Measurements from ENCODE around the gene COL4A1. TPM values are rescaled to one million over a fixed set of nuclear protein-coding genes. Genes with fewer than 3 reads are reported as not detected.

COL4A1 gene
- total RNA-seq, 1 experiment from 2014 or later, result 4.8 TPM

GRCh38 chr13:110310541-110311442 is 3.8 kb upstream of the COL4A1 start:
- Histone ChIP-seq H3K36me3 (ENCODE audit: control insufficient read depth, insufficient read depth, low read length) (no peaks in the 10 kb centered on the region), H3K27me3 (replicated peaks; ENCODE audit: control insufficient read depth, insufficient read depth, low read length) (no peaks in the 10 kb centered on the region), H3K9me3 (no peaks in the 10 kb centered on the region), H3K4me1 (peaks cover 64% of the 10 kb centered on the region), H3K4me3 (ENCODE audit: low read depth, low read length) (no peak overlapping the region)
- intact Hi-C loops (cut with micrococcal nuclease; ENCODE audit: unreplicated experiment), result loop anchor here (10.0 kb wide), 1 partner anchor 604 kb away; the partner anchor contains the start of gene ANKRD10
- Mint-ChIP-seq H3K27me3 (ENCODE audit: insufficient read depth, unreplicated experiment) (no peaks in the 10 kb centered on the region), H3K4me3 (ENCODE audit: unreplicated experiment) (no peak overlapping the region), H3K9me3 (ENCODE audit: unreplicated experiment) (no peaks in the 10 kb centered on the region), H3K36me3 (ENCODE audit: insufficient read depth, unreplicated experiment) (peaks cover 11% of the 10 kb centered on the region), H3K27ac (ENCODE audit: unreplicated experiment) (peak overlapping the region; percentile 76), H3K4me1 (ENCODE audit: low read depth, unreplicated experiment) (peaks cover 27% of the 10 kb centered on the region)
- POLR2A ChIA-PET, result no interaction called here
- CTCF ChIA-PET, result no interaction called here
- no TSS peak for BruUV-seq (replicated peaks)
- TF ChIP-seq, protein P1, sequence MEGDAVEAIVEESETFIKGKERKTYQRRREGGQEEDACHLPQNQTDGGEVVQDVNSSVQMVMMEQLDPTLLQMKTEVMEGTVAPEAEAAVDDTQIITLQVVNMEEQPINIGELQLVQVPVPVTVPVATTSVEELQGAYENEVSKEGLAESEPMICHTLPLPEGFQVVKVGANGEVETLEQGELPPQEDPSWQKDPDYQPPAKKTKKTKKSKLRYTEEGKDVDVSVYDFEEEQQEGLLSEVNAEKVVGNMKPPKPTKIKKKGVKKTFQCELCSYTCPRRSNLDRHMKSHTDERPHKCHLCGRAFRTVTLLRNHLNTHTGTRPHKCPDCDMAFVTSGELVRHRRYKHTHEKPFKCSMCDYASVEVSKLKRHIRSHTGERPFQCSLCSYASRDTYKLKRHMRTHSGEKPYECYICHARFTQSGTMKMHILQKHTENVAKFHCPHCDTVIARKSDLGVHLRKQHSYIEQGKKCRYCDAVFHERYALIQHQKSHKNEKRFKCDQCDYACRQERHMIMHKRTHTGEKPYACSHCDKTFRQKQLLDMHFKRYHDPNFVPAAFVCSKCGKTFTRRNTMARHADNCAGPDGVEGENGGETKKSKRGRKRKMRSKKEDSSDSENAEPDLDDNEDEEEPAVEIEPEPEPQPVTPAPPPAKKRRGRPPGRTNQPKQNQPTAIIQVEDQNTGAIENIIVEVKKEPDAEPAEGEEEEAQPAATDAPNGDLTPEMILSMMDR (IDR thresholded peaks at IDR 0.05; ENCODE audit: insufficient read depth in 1 of 2, low read depth in 1 of 2, low read length in 1 of 2, severe bottlenecking in 1 of 2, unreplicated experiment in 1 of 2), result no peak
- DNase-seq, result peak in 1 of 2 experiments; percentile 19

DNA sequence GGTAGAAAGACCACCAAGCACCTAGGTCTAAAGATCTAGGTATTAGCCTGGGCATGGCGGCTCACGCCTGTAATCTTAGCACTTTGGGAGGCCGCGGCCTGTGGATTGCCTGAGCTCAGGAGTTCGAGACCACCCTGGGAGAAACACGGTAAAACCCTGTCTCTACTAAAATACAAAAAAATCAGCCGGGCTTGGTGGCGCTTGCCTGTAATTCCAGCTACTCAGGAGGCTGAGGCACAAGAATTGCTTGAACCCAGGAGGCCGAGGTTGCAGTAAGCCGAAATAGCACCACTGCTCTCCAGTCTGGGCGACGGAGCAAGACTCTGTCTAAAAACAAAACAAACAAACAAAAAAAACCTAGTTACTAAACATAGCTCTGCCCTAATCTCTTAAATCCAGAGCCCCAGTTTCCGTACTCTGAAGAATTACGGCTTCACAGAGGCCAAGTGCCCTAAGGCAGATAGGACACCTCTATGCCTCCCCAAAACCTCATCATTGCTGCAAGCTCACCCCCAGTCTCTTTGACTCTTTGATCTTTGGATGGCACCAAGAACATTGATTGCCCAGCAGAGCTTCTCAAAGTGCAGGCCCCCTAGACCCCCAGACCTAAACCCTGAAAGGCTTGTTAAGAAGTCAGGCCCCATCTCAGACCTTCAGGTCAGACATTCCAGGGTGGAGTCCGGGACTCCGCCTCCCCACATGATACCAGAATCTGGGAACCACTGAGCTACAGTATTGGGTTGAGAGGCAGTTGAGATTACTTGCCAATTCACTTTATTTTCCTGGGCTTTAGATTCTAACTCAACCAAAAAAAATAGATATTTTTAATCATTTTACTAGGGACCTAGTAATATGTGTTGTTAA is 2.9 kb upstream of the COL4A1 start:
- CTCF ChIA-PET, result no interaction called here
- peak overlapping the region; percentile 76 for H3K27ac Mint-ChIP-seq (ENCODE audit: unreplicated experiment)

More for the DNA sequence above, 2.9 kb upstream of the COL4A1 start:
- Histone ChIP-seq H3K36me3 (ENCODE audit: control insufficient read depth, insufficient read depth, low read length) (no peaks in the 10 kb centered on the region), H3K9me3 (no peaks in the 10 kb centered on the region), H3K4me1 (peaks cover 57% of the 10 kb centered on the region), H3K4me3 (ENCODE audit: low read depth, low read length) (no peak overlapping the region), H3K27me3 (replicated peaks; ENCODE audit: control insufficient read depth, insufficient read depth, low read length) (no peaks in the 10 kb centered on the region)
- Mint-ChIP-seq H3K9me3 (ENCODE audit: unreplicated experiment) (no peaks in the 10 kb centered on the region), H3K27me3 (ENCODE audit: insufficient read depth, unreplicated experiment) (no peaks in the 10 kb centered on the region), H3K4me1 (ENCODE audit: low read depth, unreplicated experiment) (peaks cover 26% of the 10 kb centered on the region), H3K36me3 (ENCODE audit: insufficient read depth, unreplicated experiment) (peaks cover 11% of the 10 kb centered on the region), H3K4me3 (ENCODE audit: unreplicated experiment) (no peak overlapping the region)
- intact Hi-C loops (cut with micrococcal nuclease; ENCODE audit: unreplicated experiment), result loop anchor here (10.0 kb wide), 1 partner anchor 605 kb away; the partner anchor contains the start of gene ANKRD10
- DNase-seq, result peak in 1 of 2 experiments; percentile 25
- TF ChIP-seq, protein P1 (IDR thresholded peaks at IDR 0.05; ENCODE audit: insufficient read depth in 1 of 2, low read depth in 1 of 2, low read length in 1 of 2, severe bottlenecking in 1 of 2, unreplicated experiment in 1 of 2), result no peak
- BruUV-seq (replicated peaks), result no TSS peak
- POLR2A ChIA-PET, result no interaction called here
